ENCODE results near the gene CUL2. TPM values are rescaled to one million over a fixed set of nuclear protein-coding genes. Genes with fewer than 3 reads are reported as not detected.

Gene CUL2
- total RNA-seq, 1 experiment from 2014 or later, result 30.7 TPM

DNA sequence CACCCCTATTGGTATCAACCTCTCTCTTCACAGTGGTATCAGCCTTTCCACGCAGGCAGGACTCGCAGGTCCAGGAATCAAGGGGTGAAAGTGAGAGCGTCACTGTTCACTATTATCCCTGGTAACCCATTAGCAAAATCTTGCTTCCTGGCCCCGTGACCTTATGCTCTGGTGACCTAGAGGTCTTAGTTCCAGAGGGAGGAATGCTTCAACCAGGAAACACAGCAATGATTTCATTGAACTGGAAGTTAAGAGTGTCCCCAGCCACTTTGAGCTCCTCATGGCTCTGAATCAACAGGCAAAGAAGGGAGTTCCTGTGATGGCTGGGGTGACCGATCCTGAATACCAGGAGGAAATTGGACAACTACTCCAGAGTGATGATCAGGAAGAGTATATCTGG is 90.6 kb downstream of the CUL2 start:
- Mint-ChIP-seq H3K36me3 (ENCODE audit: insufficient read depth, unreplicated experiment) (no peaks in the 10 kb centered on the region), H3K4me3 (ENCODE audit: unreplicated experiment) (no peak overlapping the region), H3K27me3 (ENCODE audit: insufficient read depth, unreplicated experiment) (no peaks in the 10 kb centered on the region), H3K4me1 (ENCODE audit: insufficient read depth, unreplicated experiment) (peaks cover 10% of the 10 kb centered on the region), H3K9me3 (ENCODE audit: unreplicated experiment) (no peaks in the 10 kb centered on the region), H3K27ac (ENCODE audit: low read depth, unreplicated experiment) (no peak overlapping the region)
- DNase-seq (ENCODE audit: unreplicated experiment), result no peak
- intact Hi-C loops (cut with micrococcal nuclease), result loop anchor here (10.0 kb wide), 1 partner anchor 125 kb away; the partner anchor contains the start of gene CREM
- ChIA-PET POLR2A (interaction anchor here (0.7 kb wide), 1 partner anchor 198 kb away, joined by 3 read pairs; no protein-coding TSS in a partner anchor), CTCF (interaction anchor here (1.3 kb wide), 1 partner anchor 28 kb away, joined by 4 read pairs; no protein-coding TSS in a partner anchor)
- no peak for TF ChIP-seq CTCF (IDR thresholded peaks at IDR 0.05; ENCODE audit: unreplicated experiment)
- no TSS peak for BruUV-seq (replicated peaks)

DNA sequence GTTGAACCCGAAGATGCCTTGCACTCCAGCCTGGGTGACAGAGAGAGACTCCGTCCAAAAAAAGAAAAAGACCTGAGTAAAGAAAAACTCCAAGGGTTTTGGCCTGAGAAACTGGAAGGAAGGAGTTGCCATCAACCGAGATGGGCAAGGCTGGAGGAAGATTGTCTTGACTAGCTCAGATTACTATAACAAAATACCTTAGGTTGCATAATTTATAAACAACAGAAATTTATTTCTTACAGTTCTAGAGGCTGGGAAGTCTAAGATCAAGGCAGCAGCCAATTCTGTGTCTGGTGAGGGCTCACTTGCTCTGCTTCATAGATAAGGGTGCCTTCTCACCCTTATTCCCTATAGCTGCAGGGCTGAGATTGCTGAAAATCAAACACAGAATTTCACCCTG is 91.2 kb downstream of the CUL2 start:
- ChIA-PET CTCF (interaction anchor here (0.6 to 1.3 kb wide), 3 partner anchors 28 to 94 kb away, joined by 3 to 4 read pairs (median 4); no protein-coding TSS in a partner anchor), POLR2A (interaction anchor here (0.7 kb wide), 1 partner anchor 198 kb away, joined by 3 read pairs; no protein-coding TSS in a partner anchor)
- no peak for DNase-seq (ENCODE audit: unreplicated experiment)
- Mint-ChIP-seq H3K4me1 (ENCODE audit: insufficient read depth, unreplicated experiment) (peaks cover 16% of the 10 kb centered on the region), H3K9me3 (ENCODE audit: unreplicated experiment) (no peaks in the 10 kb centered on the region), H3K27ac (ENCODE audit: low read depth, unreplicated experiment) (no peak overlapping the region), H3K27me3 (ENCODE audit: insufficient read depth, unreplicated experiment) (no peaks in the 10 kb centered on the region), H3K36me3 (ENCODE audit: insufficient read depth, unreplicated experiment) (no peaks in the 10 kb centered on the region), H3K4me3 (ENCODE audit: unreplicated experiment) (no peak overlapping the region)
- intact Hi-C loops (cut with micrococcal nuclease), result loop anchor here (10.0 kb wide), 1 partner anchor 126 kb away; the partner anchor contains the start of gene CREM
- no TSS peak for BruUV-seq (replicated peaks)
- no peak for TF ChIP-seq CTCF (IDR thresholded peaks at IDR 0.05; ENCODE audit: unreplicated experiment)

GRCh38 chr10:34996843-34997242 is 93.3 kb downstream of the CUL2 start:
- TF ChIP-seq CTCF (IDR thresholded peaks at IDR 0.05; ENCODE audit: unreplicated experiment), result no peak
- POLR2A ChIA-PET, result interaction anchor here (0.7 to 2.9 kb wide), 3 partner anchors 9 to 259 kb away, joined by 3 to 14 read pairs (median 5); no protein-coding TSS in a partner anchor
- CTCF ChIA-PET, result interaction anchor here (0.5 to 5.8 kb wide), 7 partner anchors 30 to 273 kb away, joined by 3 to 72 read pairs (median 3); no protein-coding TSS in a partner anchor
- no TSS peak for BruUV-seq (replicated peaks)
- peak; percentile 80 for DNase-seq (ENCODE audit: unreplicated experiment)
- Mint-ChIP-seq H3K27me3 (ENCODE audit: insufficient read depth, unreplicated experiment) (no peaks in the 10 kb centered on the region), H3K9me3 (ENCODE audit: unreplicated experiment) (no peaks in the 10 kb centered on the region), H3K4me3 (ENCODE audit: unreplicated experiment) (no peak overlapping the region), H3K27ac (ENCODE audit: low read depth, unreplicated experiment) (peak overlapping the region; percentile 70), H3K4me1 (ENCODE audit: insufficient read depth, unreplicated experiment) (peaks cover 27% of the 10 kb centered on the region), H3K36me3 (ENCODE audit: insufficient read depth, unreplicated experiment) (no peaks in the 10 kb centered on the region)
- intact Hi-C loops (cut with micrococcal nuclease), result loop anchor here (10.0 kb wide), 1 partner anchor 128 kb away; the partner anchor contains the start of gene CREM

DNA sequence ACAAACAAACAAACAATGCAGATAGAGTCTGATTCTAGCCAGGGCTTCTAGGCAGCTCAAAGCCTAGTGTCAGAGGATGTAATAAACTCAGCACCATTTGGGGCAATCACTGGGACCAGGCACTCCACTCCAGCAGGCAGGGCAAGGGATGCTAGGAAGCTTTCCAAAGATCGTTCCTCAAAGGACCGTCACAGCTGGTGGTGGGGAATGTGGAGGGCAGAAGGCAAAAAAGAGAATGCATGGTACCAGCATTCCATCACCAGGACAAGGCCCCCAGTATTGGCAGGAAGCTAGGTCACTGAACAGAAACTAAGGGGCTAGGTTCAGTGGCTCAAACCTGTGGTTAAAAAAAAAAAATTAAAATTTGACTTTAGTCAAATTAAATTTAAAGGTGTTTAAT is 94.2 kb downstream of the CUL2 start:
- intact Hi-C loops (cut with micrococcal nuclease), result loop anchor here (10.0 kb wide), 1 partner anchor 129 kb away; the partner anchor contains the start of gene CREM

More for the DNA sequence above, 94.2 kb downstream of the CUL2 start:
- H3K9me3 Mint-ChIP-seq (ENCODE audit: unreplicated experiment), result no peaks in the 10 kb centered on the region
- peaks cover 30% of the 10 kb centered on the region for H3K4me1 Mint-ChIP-seq (ENCODE audit: insufficient read depth, unreplicated experiment)
- CTCF ChIA-PET, result interaction anchor here (0.6 to 5.8 kb wide), 13 partner anchors 8 to 1776 kb away, joined by 3 to 72 read pairs (median 3); no protein-coding TSS in a partner anchor
- no peak overlapping the region for H3K4me3 Mint-ChIP-seq (ENCODE audit: unreplicated experiment)
- POLR2A ChIA-PET, result interaction anchor here (0.7 to 2.9 kb wide), 4 partner anchors 10 to 296 kb away, joined by 3 to 14 read pairs (median 4); no protein-coding TSS in a partner anchor
- DNase-seq (ENCODE audit: unreplicated experiment), result no peak
- H3K36me3 Mint-ChIP-seq (ENCODE audit: insufficient read depth, unreplicated experiment), result no peaks in the 10 kb centered on the region
- TF ChIP-seq CTCF (IDR thresholded peaks at IDR 0.05; ENCODE audit: unreplicated experiment), result no peak
- no peak overlapping the region for H3K27ac Mint-ChIP-seq (ENCODE audit: low read depth, unreplicated experiment)
- no peaks in the 10 kb centered on the region for H3K27me3 Mint-ChIP-seq (ENCODE audit: insufficient read depth, unreplicated experiment)
- no TSS peak for BruUV-seq (replicated peaks)
